ENCODE data around the gene SLC16A8.

SLC16A8 gene

DNA sequence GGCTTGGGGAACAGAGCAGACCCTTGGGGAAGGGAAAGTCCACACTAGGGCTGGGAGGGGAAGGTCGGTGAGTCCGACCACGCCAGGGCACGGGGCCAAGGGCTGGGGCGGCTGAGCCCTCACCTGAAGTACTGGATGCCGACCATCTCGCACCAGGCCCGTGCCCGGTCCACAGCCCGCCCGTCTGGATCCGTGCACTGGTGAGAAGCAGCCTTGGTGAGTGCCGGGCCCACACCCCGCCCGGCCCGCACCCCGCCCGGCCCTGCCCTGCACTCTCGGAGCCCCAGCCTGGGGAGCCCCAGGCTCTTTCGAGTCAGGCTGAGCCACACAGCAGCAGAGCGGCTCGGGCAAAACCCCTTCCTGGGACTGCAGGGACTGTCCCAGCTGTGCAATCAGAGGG, 28.4 kb upstream of the SLC16A8 start:
- TF ChIP-seq CTCF (conservative IDR thresholded peaks at IDR 0.05; ENCODE audit: low read length), result no peak
- no peak for DNase-seq (ENCODE audit: low read depth)
- H3K4me3 ChIP-seq (ENCODE audit: low read length), result no peak overlapping the region

DNA sequence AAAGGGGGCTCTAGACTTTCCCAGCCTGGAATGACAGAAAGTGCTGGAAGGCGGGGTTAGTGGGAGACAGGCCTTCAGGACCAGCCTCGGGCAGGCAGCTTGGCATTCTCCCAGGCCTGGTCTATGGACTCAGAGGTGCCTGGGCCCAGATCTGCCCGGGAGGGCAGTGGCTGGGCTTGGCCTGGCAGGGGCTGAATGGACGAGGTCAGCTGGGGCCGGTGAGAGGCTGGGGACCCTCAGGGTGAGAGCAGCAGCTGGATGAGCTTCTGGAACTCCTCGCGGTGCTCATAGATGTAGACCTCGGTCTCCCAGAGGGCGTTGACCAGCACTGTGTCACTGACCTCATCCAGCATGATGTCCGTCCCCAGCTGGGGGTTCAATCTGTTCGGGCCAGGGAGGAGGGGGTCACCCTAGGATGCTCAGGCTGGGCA, 28.0 kb upstream of the SLC16A8 start:
- no peak for DNase-seq (ENCODE audit: low read depth)
- H3K4me3 ChIP-seq (ENCODE audit: low read length), result no peak overlapping the region
- no peak for TF ChIP-seq CTCF (conservative IDR thresholded peaks at IDR 0.05; ENCODE audit: low read length)

GRCh38 chr22:38110863-38111852, 27.2 kb upstream of the SLC16A8 start:
- no peak for TF ChIP-seq CTCF (conservative IDR thresholded peaks at IDR 0.05; ENCODE audit: low read length)
- H3K4me3 ChIP-seq (ENCODE audit: low read length), result no peak overlapping the region
- DNase-seq (ENCODE audit: low read depth), result peak; percentile 32

GRCh38 chr22:38110008-38110862, 26.3 kb upstream of the SLC16A8 start, which contains the start of gene BAIAP2L2:
BAIAP2L2 (minus strand) TSS chr22:38110684; CDS start chr22:38110525, 159 bp downstream.
- no peak within 1 kb of the TSS for H3K4me3 ChIP-seq (ENCODE audit: low read length)
- TF ChIP-seq CTCF (conservative IDR thresholded peaks at IDR 0.05; ENCODE audit: low read length), result no peak
- DNase-seq (ENCODE audit: low read depth), result no peak

GRCh38 chr22:38109371-38110001, 25.5 kb upstream of the SLC16A8 start:
- H3K4me3 ChIP-seq (ENCODE audit: low read length), result no peak overlapping the region
- DNase-seq (ENCODE audit: low read depth), result no peak
- TF ChIP-seq CTCF (conservative IDR thresholded peaks at IDR 0.05; ENCODE audit: low read length), result no peak

- no peak for DNase-seq (ENCODE audit: low read depth)
- TF ChIP-seq CTCF (conservative IDR thresholded peaks at IDR 0.05; ENCODE audit: low read length), result no peak
- no peak overlapping the region for H3K4me3 ChIP-seq (ENCODE audit: low read length)
Observed at GRCh38 chr22:38108561-38109319, 24.8 kb upstream of the SLC16A8 start.

Data from AG10803 (cell line).